Liver (tissue), 9 donors: ENCODE measurements around the gene RPS19BP1. TPM values are rescaled to one million over a fixed set of nuclear protein-coding genes. Genes with fewer than 3 reads are reported as not detected.

ENCODE experiments used
- DNase-seq: peaks from one replicate; pipeline ENCODE4 v3.0.0-alpha.2; 2017; ENCODE audit warnings: low spot score
- H3K27ac ChIP-seq, 2 donors: one replicate each; pipeline ENCODE4 v1.7.0; 2013; ENCODE audit warnings: inconsistent platforms in 2 of 2, low read length in 2 of 2, control low read depth in 1 of 2, low read depth in 1 of 2, mild to moderate bottlenecking in 1 of 2
- H3K27me3 ChIP-seq, 4 donors: one replicate each; pipeline versions ENCODE4 v1.6.1 to v1.7.0; 2013; ENCODE audit warnings: low read length in 3 of 4, inconsistent platforms in 1 of 4, mild to moderate bottlenecking in 1 of 4, moderate library complexity in 1 of 4; ENCODE audit not compliant: control insufficient read depth in 4 of 4, insufficient read depth in 4 of 4
- H3K36me3 ChIP-seq, 4 donors: one replicate each; pipeline versions ENCODE4 v1.6.1 to v1.7.0; 2013; ENCODE audit warnings: low read length in 3 of 4, mild to moderate bottlenecking in 3 of 4, low read depth in 1 of 4, moderate library complexity in 1 of 4; ENCODE audit not compliant: control insufficient read depth in 4 of 4, insufficient read depth in 3 of 4
- H3K4me1 ChIP-seq, 4 donors: one replicate each; pipeline versions ENCODE4 v1.6.1 to v1.7.0; 2013; ENCODE audit warnings: low read length in 3 of 4, mild to moderate bottlenecking in 3 of 4, moderate library complexity in 1 of 4; ENCODE audit not compliant: control insufficient read depth in 4 of 4, insufficient read depth in 4 of 4
- H3K4me3 ChIP-seq, 3 donors: one replicate each; pipeline versions ENCODE4 v1.6.1 to v1.7.0; 2013; ENCODE audit warnings: low read length in 3 of 3, control low read depth in 1 of 3, low read depth in 1 of 3, mild to moderate bottlenecking in 1 of 3
- H3K9ac ChIP-seq, 2 donors: one replicate each; pipeline ENCODE4 v1.7.0; 2013; ENCODE audit warnings: low read length in 2 of 2, mild to moderate bottlenecking in 2 of 2, moderate library complexity in 2 of 2, control low read depth in 1 of 2, low read depth in 1 of 2
- H3K9me3 ChIP-seq, 4 donors: one replicate each; pipeline versions ENCODE4 v1.6.1 to v1.7.0; 2013; ENCODE audit warnings: low read length in 3 of 4; ENCODE audit not compliant: control insufficient read depth in 4 of 4
- ATF3 ChIP-seq: IDR thresholded peaks from 2 replicates; pipeline ENCODE4 v1.6.1; 2016; ENCODE audit warnings: antibody characterized with exemption
- CTCF ChIP-seq: fragments of 150-350 bp; IDR thresholded peaks from 2 replicates; pipeline ENCODE4 v1.5.1; 2017; ENCODE audit warnings: improper control_type of control experiment, low read depth, low read length; ENCODE audit not compliant: missing input control
- FOXA2 ChIP-seq: IDR thresholded peaks from 2 replicates; pipeline ENCODE4 v1.6.1; 2016; ENCODE audit warnings: antibody characterized with exemption
- GABPA ChIP-seq, 2 donors: IDR thresholded peaks in 1 of 2; conservative IDR thresholded peaks in 1 of 2; 2 replicates each; pipeline ENCODE4 v1.6.1; 2016; ENCODE audit warnings: antibody characterized with exemption in 2 of 2, mild to moderate bottlenecking in 1 of 2, moderate library complexity in 1 of 2
- HNF4A ChIP-seq, 2 donors: conservative IDR thresholded peaks; 2 replicates each; pipeline ENCODE4 v1.6.1; 2016; ENCODE audit warnings: antibody characterized with exemption in 2 of 2, mild to moderate bottlenecking in 2 of 2
- HNF4G ChIP-seq: IDR thresholded peaks from 2 replicates; pipeline ENCODE4 v1.6.1; 2016; ENCODE audit warnings: antibody characterized with exemption
- MAX ChIP-seq: IDR thresholded peaks from 2 replicates; pipeline ENCODE4 v1.6.1; 2016; ENCODE audit warnings: antibody characterized with exemption
- NR2F2 ChIP-seq: IDR thresholded peaks from 2 replicates; pipeline ENCODE4 v1.6.1; 2016; ENCODE audit warnings: antibody characterized with exemption
- REST ChIP-seq: IDR thresholded peaks from 2 replicates; pipeline ENCODE4 v1.6.1; 2016; ENCODE audit warnings: antibody characterized with exemption, mild to moderate bottlenecking
- RXRA ChIP-seq, 2 donors: IDR thresholded peaks; 2 replicates each; pipeline ENCODE4 v1.6.1; 2017 to 2018; ENCODE audit warnings: antibody characterized with exemption in 2 of 2, mild to moderate bottlenecking in 1 of 2
- SP1 ChIP-seq: IDR thresholded peaks from 2 replicates; pipeline ENCODE4 v1.6.1; 2018; ENCODE audit warnings: antibody characterized with exemption, mild to moderate bottlenecking
- TAF1 ChIP-seq: conservative IDR thresholded peaks from 2 replicates; pipeline ENCODE4 v1.6.1; 2016; ENCODE audit warnings: antibody characterized with exemption, mild to moderate bottlenecking
- YY1 ChIP-seq: IDR thresholded peaks from 2 replicates; pipeline ENCODE4 v1.6.1; 2016; ENCODE audit warnings: antibody characterized with exemption, mild to moderate bottlenecking
- WGBS: extraction: QIAGEN DNeasy Blood & Tissue Kit; methylation state at CpG from one replicate; pipeline ENCODE4 v1.1.7; 2013; 5-methylcytosine and 5-hydroxymethylcytosine counted together
- polyA plus RNA-seq, 2 donors: library from polyadenylated mRNA; stranded (reverse) in 1 of 2; unstranded in 1 of 2; fragments of 200-250 nt in 1 of 2; fragments of >200 nt in 1 of 2; fragmentation: Nextera tagmentation in 1 of 2; extraction: Ambion mirVana in 1 of 2; gene quantifications; one replicate each; pipeline versions ENCODE4 v1.2.1 to v1.2.3, GENCODE V29; 2013 to 2015
- total RNA-seq, 2 donors: library from RNA; depleted of rRNA; stranded (reverse); fragments of >200 nt; gene quantifications; one replicate each; pipeline ENCODE4 v1.2.3, GENCODE V29; 2014
- donor health status: healthy.
- donor health status: healthy.
- donor health status: healthy.
- donor health status: healthy.
- donor health status: healthy.

Gene RPS19BP1
- total and polyA plus RNA-seq, 4 donors, result 36.3 to 89.6 (median 63.3) TPM

GRCh38 chr22:39575552-39575825 lies 42.9 kb upstream of the RPS19BP1 start:
- peaks cover 0 to 3% (median 0%) of the 10 kb centered on the region in 4 donors for H3K27me3 ChIP-seq
- no peak for DNase-seq
- H3K36me3 ChIP-seq, result no peaks in the 10 kb centered on the region
- H3K4me1 ChIP-seq, result no peaks in the 10 kb centered on the region
- 93% methylated on average over 2 of the region's 2 CpGs for WGBS
- H3K9me3 ChIP-seq, result no peaks in the 10 kb centered on the region
- H3K4me3 ChIP-seq, result no peak overlapping the region
- TF ChIP-seq REST, result no peak
- TF ChIP-seq NR2F2, result no peak
- TF ChIP-seq YY1, result no peak
- no peak for TF ChIP-seq GABPA (IDR thresholded peaks at IDR 0.05 in 1 of 2, conservative IDR thresholded peaks at IDR 0.05 in 1 of 2)
- no peak for TF ChIP-seq HNF4A (conservative IDR thresholded peaks at IDR 0.05)
- no peak for TF ChIP-seq ATF3
- TF ChIP-seq CTCF, result no peak
- TF ChIP-seq HNF4G, result no peak
- TF ChIP-seq RXRA (IDR thresholded peaks at IDR 0.05), result no peak
- no peak for TF ChIP-seq SP1
- H3K9ac ChIP-seq, result no peak overlapping the region
- H3K27ac ChIP-seq, result no peak overlapping the region

GRCh38 chr22:39574779-39575551 lies 42.4 kb upstream of the RPS19BP1 start:
- TF ChIP-seq FOXA2 (no peak), HNF4G (no peak)
- H3K27me3 ChIP-seq, result peaks cover 0 to 3% (median 0%) of the 10 kb centered on the region in 4 donors
- no peak overlapping the region for H3K4me3 ChIP-seq
- H3K9me3 ChIP-seq, result no peaks in the 10 kb centered on the region
- H3K4me1 ChIP-seq, result no peaks in the 10 kb centered on the region
- 90% methylated on average over 14 of the region's 14 CpGs for WGBS
- H3K27ac ChIP-seq, result no peak overlapping the region
- no peak for DNase-seq
- H3K36me3 ChIP-seq, result no peaks in the 10 kb centered on the region
- no peak overlapping the region for H3K9ac ChIP-seq

- DNase-seq, result no peak
- WGBS, result 56% methylated on average over 1 of the region's 1 CpG
- no peaks in the 10 kb centered on the region for H3K4me1 ChIP-seq
Observed at GRCh38 chr22:39571538-39571937, 39.0 kb upstream of the RPS19BP1 start.

More at GRCh38 chr22:39571538-39571937, 39.0 kb upstream of the RPS19BP1 start:
- no peak overlapping the region for H3K4me3 ChIP-seq
- H3K27me3 ChIP-seq, result no peaks in the 10 kb centered on the region
- H3K36me3 ChIP-seq, result no peaks in the 10 kb centered on the region
- no peak overlapping the region for H3K9ac ChIP-seq
- H3K27ac ChIP-seq, result no peak overlapping the region
- H3K9me3 ChIP-seq, result no peaks in the 10 kb centered on the region
- TF ChIP-seq SP1 (no peak), ATF3 (no peak), FOXA2 (no peak), MAX (no peak), TAF1 (no peak), RXRA (IDR thresholded peaks at IDR 0.05) (no peak)
